ENCODE results near the gene TPSAB1. TPM values are rescaled to one million over a fixed set of nuclear protein-coding genes. Genes with fewer than 3 reads are reported as not detected.

TPSAB1 gene
- total RNA-seq, 1 experiment from 2014 or later, result 22.9 TPM

DNA sequence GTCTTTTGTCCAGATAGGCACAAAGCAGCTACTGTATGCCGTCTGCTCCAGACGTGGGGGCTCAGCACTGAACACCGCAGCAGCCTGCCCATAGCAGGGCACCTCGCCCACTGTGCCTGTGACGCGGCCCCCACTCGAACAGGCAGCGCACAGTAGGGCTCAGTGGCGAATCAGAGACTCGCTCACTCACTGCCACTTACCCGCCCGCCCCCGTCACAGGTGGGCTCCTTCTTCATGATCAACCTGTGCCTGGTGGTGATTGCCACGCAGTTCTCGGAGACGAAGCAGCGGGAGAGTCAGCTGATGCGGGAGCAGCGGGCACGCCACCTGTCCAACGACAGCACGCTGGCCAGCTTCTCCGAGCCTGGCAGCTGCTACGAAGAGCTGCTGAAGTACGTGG, 39.1 kb upstream of the TPSAB1 start:
- TF ChIP-seq, protein P1, sequence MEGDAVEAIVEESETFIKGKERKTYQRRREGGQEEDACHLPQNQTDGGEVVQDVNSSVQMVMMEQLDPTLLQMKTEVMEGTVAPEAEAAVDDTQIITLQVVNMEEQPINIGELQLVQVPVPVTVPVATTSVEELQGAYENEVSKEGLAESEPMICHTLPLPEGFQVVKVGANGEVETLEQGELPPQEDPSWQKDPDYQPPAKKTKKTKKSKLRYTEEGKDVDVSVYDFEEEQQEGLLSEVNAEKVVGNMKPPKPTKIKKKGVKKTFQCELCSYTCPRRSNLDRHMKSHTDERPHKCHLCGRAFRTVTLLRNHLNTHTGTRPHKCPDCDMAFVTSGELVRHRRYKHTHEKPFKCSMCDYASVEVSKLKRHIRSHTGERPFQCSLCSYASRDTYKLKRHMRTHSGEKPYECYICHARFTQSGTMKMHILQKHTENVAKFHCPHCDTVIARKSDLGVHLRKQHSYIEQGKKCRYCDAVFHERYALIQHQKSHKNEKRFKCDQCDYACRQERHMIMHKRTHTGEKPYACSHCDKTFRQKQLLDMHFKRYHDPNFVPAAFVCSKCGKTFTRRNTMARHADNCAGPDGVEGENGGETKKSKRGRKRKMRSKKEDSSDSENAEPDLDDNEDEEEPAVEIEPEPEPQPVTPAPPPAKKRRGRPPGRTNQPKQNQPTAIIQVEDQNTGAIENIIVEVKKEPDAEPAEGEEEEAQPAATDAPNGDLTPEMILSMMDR (conservative IDR thresholded peaks at IDR 0.05; ENCODE audit: low read depth, low read length), result no peak
- no peak for TF ChIP-seq EZH2 (IDR thresholded peaks at IDR 0.05; ENCODE audit: borderline replicate concordance, low read depth, low read length, poor library complexity, severe bottlenecking)
- no TSS peak for BruUV-seq (replicated peaks)
- CTCF ChIA-PET, result interaction anchor here (0.6 kb wide), 1 partner anchor 1320 kb away, joined by 4 read pairs; no protein-coding TSS in a partner anchor
- intact Hi-C loops (cut with micrococcal nuclease; ENCODE audit: unreplicated experiment), result no loop called here
- Histone ChIP-seq H3K27ac (ENCODE audit: low read depth, low read length, poor library complexity, severe bottlenecking) (no peak overlapping the region), H3K27me3 (replicated peaks; ENCODE audit: insufficient read depth, low read depth, low read length, poor library complexity) (no peaks in the 10 kb centered on the region), H3K36me3 (ENCODE audit: insufficient read depth, low read length, poor library complexity, severe bottlenecking) (peaks cover 33% of the 10 kb centered on the region), H3K4me1 (ENCODE audit: insufficient read depth, low read length, poor library complexity, severe bottlenecking) (no peaks in the 10 kb centered on the region), H3K4me3 (ENCODE audit: low read depth, low read length, poor library complexity, severe bottlenecking) (no peak overlapping the region), H3K9me3 (ENCODE audit: low read depth, low read length, poor library complexity, severe bottlenecking) (no peaks in the 10 kb centered on the region)
- POLR2A ChIA-PET (ENCODE audit: low non-redundant PET), result no interaction called here
- no peak for DNase-seq (ENCODE audit: low spot score)

DNA sequence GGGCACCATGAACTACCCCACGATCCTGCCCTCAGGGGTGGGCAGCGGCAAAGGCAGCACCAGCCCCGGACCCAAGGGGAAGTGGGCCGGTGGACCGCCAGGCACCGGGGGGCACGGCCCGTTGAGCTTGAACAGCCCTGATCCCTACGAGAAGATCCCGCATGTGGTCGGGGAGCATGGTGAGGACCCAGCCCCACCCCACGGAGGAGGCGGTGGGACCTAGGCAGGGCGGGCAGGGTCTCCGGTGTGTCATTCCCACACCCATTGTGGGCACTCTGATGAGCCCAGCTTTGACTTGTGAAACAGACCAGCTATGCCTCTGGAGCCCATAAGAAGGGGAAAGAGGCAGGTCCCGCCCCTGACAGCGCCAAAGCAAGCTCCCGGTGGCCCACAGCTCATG, 38.2 kb upstream of the TPSAB1 start:
- no peaks in the 10 kb centered on the region for H3K9me3 ChIP-seq (ENCODE audit: low read depth, low read length, poor library complexity, severe bottlenecking)
- TF ChIP-seq, protein P1 (conservative IDR thresholded peaks at IDR 0.05; ENCODE audit: low read depth, low read length), result no peak
- TF ChIP-seq EZH2 (IDR thresholded peaks at IDR 0.05; ENCODE audit: borderline replicate concordance, low read depth, low read length, poor library complexity, severe bottlenecking), result no peak
- H3K4me1 ChIP-seq (ENCODE audit: insufficient read depth, low read length, poor library complexity, severe bottlenecking), result no peaks in the 10 kb centered on the region
- H3K4me3 ChIP-seq (ENCODE audit: low read depth, low read length, poor library complexity, severe bottlenecking), result no peak overlapping the region
- POLR2A ChIA-PET (ENCODE audit: low non-redundant PET), result no interaction called here
- no peak overlapping the region for H3K27ac ChIP-seq (ENCODE audit: low read depth, low read length, poor library complexity, severe bottlenecking)
- DNase-seq (ENCODE audit: low spot score), result no peak
- BruUV-seq (replicated peaks), result no TSS peak
- CTCF ChIA-PET, result no interaction called here
- intact Hi-C loops (cut with micrococcal nuclease; ENCODE audit: unreplicated experiment), result no loop called here
- no peaks in the 10 kb centered on the region for H3K27me3 ChIP-seq (replicated peaks; ENCODE audit: insufficient read depth, low read depth, low read length, poor library complexity)
- peaks cover 33% of the 10 kb centered on the region for H3K36me3 ChIP-seq (ENCODE audit: insufficient read depth, low read length, poor library complexity, severe bottlenecking)

DNA sequence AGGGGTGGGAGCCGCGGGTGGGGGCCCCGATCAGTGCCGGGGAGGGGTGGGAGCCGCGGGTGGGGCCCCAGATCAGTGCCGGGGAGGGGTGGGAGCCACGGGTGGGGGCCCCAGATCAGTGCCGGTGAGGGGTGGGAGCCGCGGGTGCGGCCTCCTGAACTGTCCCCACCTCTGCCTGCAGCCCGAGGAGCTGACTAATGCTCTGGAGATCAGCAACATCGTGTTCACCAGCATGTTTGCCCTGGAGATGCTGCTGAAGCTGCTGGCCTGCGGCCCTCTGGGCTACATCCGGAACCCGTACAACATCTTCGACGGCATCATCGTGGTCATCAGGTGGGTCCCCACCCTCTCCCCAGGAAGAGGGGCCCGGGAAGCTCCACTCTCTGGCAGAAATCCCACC, 35.6 kb upstream of the TPSAB1 start:
- POLR2A ChIA-PET (ENCODE audit: low non-redundant PET), result no interaction called here
- Histone ChIP-seq H3K27ac (ENCODE audit: low read depth, low read length, poor library complexity, severe bottlenecking) (no peak overlapping the region), H3K36me3 (ENCODE audit: insufficient read depth, low read length, poor library complexity, severe bottlenecking) (peaks cover 42% of the 10 kb centered on the region), H3K4me3 (ENCODE audit: low read depth, low read length, poor library complexity, severe bottlenecking) (no peak overlapping the region), H3K27me3 (replicated peaks; ENCODE audit: insufficient read depth, low read depth, low read length, poor library complexity) (no peaks in the 10 kb centered on the region), H3K4me1 (ENCODE audit: insufficient read depth, low read length, poor library complexity, severe bottlenecking) (no peaks in the 10 kb centered on the region), H3K9me3 (ENCODE audit: low read depth, low read length, poor library complexity, severe bottlenecking) (no peaks in the 10 kb centered on the region)
- no peak for TF ChIP-seq EZH2 (IDR thresholded peaks at IDR 0.05; ENCODE audit: borderline replicate concordance, low read depth, low read length, poor library complexity, severe bottlenecking)
- TF ChIP-seq, protein P1 (conservative IDR thresholded peaks at IDR 0.05; ENCODE audit: low read depth, low read length), result no peak
- BruUV-seq (replicated peaks), result no TSS peak
- intact Hi-C loops (cut with micrococcal nuclease; ENCODE audit: unreplicated experiment), result no loop called here
- no peak for DNase-seq (ENCODE audit: low spot score)
- CTCF ChIA-PET, result no interaction called here

Measured in A673 (cell line).